H1 (cell line): ENCODE results near the gene EMX2. TPM values are rescaled to one million over a fixed set of nuclear protein-coding genes. Genes with fewer than 3 reads are reported as not detected.

ENCODE experiments used
- CTCF ChIA-PET: fragments of 300-600 bp; sonication (Branson Sonifier 250); formaldehyde crosslinking; loops from one replicate; lab custom pipeline; 2021; ENCODE audit not compliant: partially characterized antibody; lab: Charles Lee
- POLR2A ChIA-PET: fragments of 300-600 bp; sonication (Branson Sonifier 250); formaldehyde crosslinking; loops from one replicate; lab custom pipeline; 2021; ENCODE audit warnings: inconsistent platforms; ENCODE audit not compliant: partially characterized antibody; lab: Charles Lee
- DNase-seq, 2 experiments: peaks; one replicate each; pipeline versions ENCODE4 v3.0.0 to v3.0.0-alpha.2; 2010 to 2022; ENCODE audit warnings: low spot score in 2 of 2, low read depth in 1 of 2, mixed read lengths in 1 of 2
- FAIRE-seq: peaks from 2 replicates; lab custom pipeline; 2011; peaks lifted over from hg19 to GRCh38; lab: Jason Lieb, UNC
- H2AFZ ChIP-seq: 2 replicates; pipeline ENCODE4 v1.8.1; 2012; ENCODE audit warnings: low read length, inconsistent platforms
- H2AK5ac ChIP-seq: 2 replicates; pipeline ENCODE4 v1.6.1; 2013; ENCODE audit warnings: low read depth, low read length
- H2BK120ac ChIP-seq: replicated peaks from 2 replicates; pipeline ENCODE3; 2013; ENCODE audit warnings: low read depth, low read length, inconsistent platforms
- H2BK12ac ChIP-seq: 2 replicates; pipeline ENCODE4 v1.6.1; 2013; ENCODE audit warnings: low read depth, low read length
- H2BK15ac ChIP-seq: 2 replicates; pipeline ENCODE4 v1.6.1; 2013; ENCODE audit warnings: low read length
- H2BK20ac ChIP-seq: 2 replicates; pipeline ENCODE4 v1.6.1; 2013; ENCODE audit warnings: low read length
- H2BK5ac ChIP-seq: 2 replicates; pipeline ENCODE4 v1.6.1; 2013; ENCODE audit warnings: low read depth, low read length
- H3K14ac ChIP-seq: 2 replicates; pipeline ENCODE4 v1.6.1; 2013; ENCODE audit warnings: inconsistent platforms; ENCODE audit not compliant: insufficient read length
- H3K18ac ChIP-seq: 2 replicates; pipeline ENCODE4 v1.6.1; 2013; ENCODE audit warnings: low read length; ENCODE audit errors: extremely low read depth
- H3K23ac ChIP-seq: 2 replicates; pipeline ENCODE4 v1.6.1; 2013; ENCODE audit warnings: inconsistent platforms; ENCODE audit not compliant: insufficient read length
- H3K23me2 ChIP-seq: 2 replicates; pipeline ENCODE4 v1.6.1; 2013; ENCODE audit warnings: low read depth, low read length
- H3K27ac ChIP-seq: 2 replicates; pipeline ENCODE4 v1.6.1; 2011; ENCODE audit warnings: low read depth, low read length, inconsistent platforms
- H3K27me3 ChIP-seq, 4 experiments: replicated peaks in 1 of 4; 1 replicate in 1 of 4; 2 replicates in 3 of 4; pipeline versions ENCODE4 v1.6.1 to v1.8.1; 2011 to 2013; ENCODE audit warnings: low read length in 3 of 4, mild to moderate bottlenecking in 3 of 4, inconsistent platforms in 2 of 4, mixed read lengths in 2 of 4, moderate library complexity in 1 of 4; ENCODE audit not compliant: control insufficient read depth in 3 of 4, insufficient read depth in 3 of 4; ENCODE audit errors: extremely low read depth in 1 of 4
- H3K36me3 ChIP-seq, 4 experiments: 2 replicates each; pipeline versions ENCODE4 v1.6.1 to v1.8.1; 2011 to 2013; ENCODE audit warnings: mild to moderate bottlenecking in 4 of 4, low read length in 3 of 4, moderate library complexity in 2 of 4, control low read depth in 1 of 4, inconsistent platforms in 1 of 4; ENCODE audit not compliant: insufficient read depth in 4 of 4, control insufficient read depth in 2 of 4
- H3K4ac ChIP-seq: replicated peaks from 2 replicates; pipeline ENCODE3; 2013; ENCODE audit warnings: low read length, low read depth, mixed read lengths, inconsistent platforms; ENCODE audit not compliant: insufficient read length
- H3K4me1 ChIP-seq, 4 experiments: replicated peaks in 1 of 4; 1 replicate in 1 of 4; 2 replicates in 3 of 4; pipeline versions ENCODE4 v1.6.1 to v1.8.1; 2011 to 2013; ENCODE audit warnings: low read length in 3 of 4, inconsistent platforms in 2 of 4, mixed read lengths in 1 of 4; ENCODE audit not compliant: insufficient read depth in 4 of 4, control insufficient read depth in 3 of 4
- H3K4me2 ChIP-seq, 2 experiments: 2 replicates each; pipeline versions ENCODE4 v1.6.1 to v1.8.1; 2011 to 2013; ENCODE audit warnings: low read depth in 2 of 2, low read length in 2 of 2, control low read depth in 1 of 2, inconsistent platforms in 1 of 2, mild to moderate bottlenecking in 1 of 2; ENCODE audit not compliant: insufficient read depth in 1 of 2
- H3K4me3 ChIP-seq, 4 experiments: fragments of 200-600, 300-600 bp in 1 of 4; sonication (generic), shearing (Covaris generic), sonication (Bioruptor Twin) in 1 of 4; 2 replicates each; pipeline versions ENCODE4 v1.5.1 to v1.8.1; 2011 to 2016; ENCODE audit warnings: low read length in 4 of 4, low read depth in 3 of 4, control low read depth in 2 of 4, inconsistent platforms in 2 of 4, mild to moderate bottlenecking in 2 of 4, mixed read lengths in 1 of 4, moderate library complexity in 1 of 4; ENCODE audit not compliant: insufficient read depth in 2 of 4; ENCODE audit errors: extremely low read depth in 1 of 4
- H3K56ac ChIP-seq: replicated peaks from 2 replicates; pipeline ENCODE3; 2013; ENCODE audit warnings: low read depth, mild to moderate bottlenecking, mixed read lengths, low read length, inconsistent platforms; ENCODE audit not compliant: insufficient read length
- H3K79me1 ChIP-seq: 2 replicates; pipeline ENCODE4 v1.6.1; 2013; ENCODE audit warnings: low read depth, low read length, control low read depth
- H3K79me2 ChIP-seq, 2 experiments: 2 replicates each; pipeline versions ENCODE4 v1.6.1 to v1.8.1; 2012 to 2013; ENCODE audit warnings: low read length in 2 of 2, mild to moderate bottlenecking in 2 of 2, inconsistent platforms in 1 of 2; ENCODE audit not compliant: insufficient read depth in 2 of 2, control insufficient read depth in 1 of 2
- H3K9ac ChIP-seq, 4 experiments: replicated peaks in 1 of 4; 1 replicate in 1 of 4; 2 replicates in 3 of 4; pipeline versions ENCODE4 v1.6.1 to v1.8.1; 2011 to 2013; ENCODE audit warnings: low read depth in 3 of 4, low read length in 3 of 4, control low read depth in 2 of 4, mild to moderate bottlenecking in 2 of 4, moderate library complexity in 2 of 4, inconsistent platforms in 1 of 4; ENCODE audit errors: extremely low read depth in 1 of 4
- H3K9me3 ChIP-seq, 2 experiments: 2 replicates each; pipeline versions ENCODE4 v1.6.1 to v1.8.1; 2012 to 2013; ENCODE audit warnings: mild to moderate bottlenecking in 2 of 2, moderate library complexity in 2 of 2, control low read depth in 1 of 2, inconsistent platforms in 1 of 2, low read depth in 1 of 2, low read length in 1 of 2, mixed read lengths in 1 of 2; ENCODE audit not compliant: insufficient read depth in 2 of 2
- H4K20me1 ChIP-seq, 2 experiments: replicated peaks in 1 of 2; 2 replicates each; pipeline versions ENCODE3 to v1.8.1; 2011 to 2013; ENCODE audit warnings: inconsistent platforms in 2 of 2, low read length in 2 of 2, mild to moderate bottlenecking in 1 of 2; ENCODE audit not compliant: insufficient read depth in 2 of 2, control insufficient read depth in 1 of 2
- H4K5ac ChIP-seq: 2 replicates; pipeline ENCODE4 v1.6.1; 2013; ENCODE audit warnings: low read length, low read depth, mixed read lengths, inconsistent platforms; ENCODE audit not compliant: insufficient read length
- H4K8ac ChIP-seq: 2 replicates; pipeline ENCODE4 v1.8.0; 2013; ENCODE audit warnings: mild to moderate bottlenecking, moderate library complexity, low read length, inconsistent platforms; ENCODE audit not compliant: insufficient read depth; ENCODE audit errors: extremely low read depth
- H4K91ac ChIP-seq: replicated peaks from 2 replicates; pipeline ENCODE3; 2013; ENCODE audit warnings: low read length, mixed read lengths, inconsistent platforms; ENCODE audit not compliant: insufficient read length
- PHF8 ChIP-seq: fragments of 200-600 bp; sonication (generic); conservative IDR thresholded peaks from 2 replicates; pipeline ENCODE4 v1.7.1; 2012; ENCODE audit warnings: low read depth, mild to moderate bottlenecking, inconsistent platforms, low read length, moderate library complexity
- TEAD4 ChIP-seq: IDR thresholded peaks from 2 replicates; pipeline ENCODE4 v1.6.1; 2012; ENCODE audit warnings: low read depth, low read length, inconsistent platforms, mixed read lengths
- WGBS, 2 experiments: shearing (Covaris generic) in 1 of 2; methylation state at CpG; one replicate each; pipeline versions ENCODE4 v1.1.6 to v1.1.7; 2013 to 2015; ENCODE audit warnings: low lambda C conversion rate in 2 of 2, mixed read lengths in 2 of 2, inconsistent platforms in 1 of 2, low coverage in 1 of 2, missing lambda C conversion rate in 1 of 2; ENCODE audit not compliant: insufficient replicate concordance in 2 of 2, insufficient coverage in 1 of 2, insufficient read length in 1 of 2; ENCODE audit errors: extremely low coverage in 1 of 2, missing lambda C conversion rate in 1 of 2; 5-methylcytosine and 5-hydroxymethylcytosine counted together
- polyA plus RNA-seq, 7 experiments: library from polyadenylated mRNA; depleted of rRNA in 3 of 7; stranded (reverse) in 5 of 7; unstranded in 2 of 7; fragments of >200 nt in 5 of 7; fragments of 200-250 nt in 2 of 7; gene quantifications; 1 replicate in 5 of 7; 2 replicates in 1 of 7; 4 replicates in 1 of 7; pipeline versions ENCODE4 v1.2.1 to v1.2.3, GENCODE V29; 2011 to 2013; ENCODE audit warnings: missing spikeins in 2 of 7, mixed read lengths in 2 of 7
- total RNA-seq: library from RNA; stranded (reverse); fragmentation: NEBNext Ultra II Directional; extraction: Animal tissue kit (Norgen Biotek cat#: 25700); gene quantifications from 2 replicates; pipeline ENCODE4 v1.2.1, GENCODE V29; 2021

EMX2 gene
- total and polyA plus RNA-seq, 2 of the 8 experiments (the other 6 are each of a cell fraction or from before 2014, with no cell fraction given): not detected

DNA sequence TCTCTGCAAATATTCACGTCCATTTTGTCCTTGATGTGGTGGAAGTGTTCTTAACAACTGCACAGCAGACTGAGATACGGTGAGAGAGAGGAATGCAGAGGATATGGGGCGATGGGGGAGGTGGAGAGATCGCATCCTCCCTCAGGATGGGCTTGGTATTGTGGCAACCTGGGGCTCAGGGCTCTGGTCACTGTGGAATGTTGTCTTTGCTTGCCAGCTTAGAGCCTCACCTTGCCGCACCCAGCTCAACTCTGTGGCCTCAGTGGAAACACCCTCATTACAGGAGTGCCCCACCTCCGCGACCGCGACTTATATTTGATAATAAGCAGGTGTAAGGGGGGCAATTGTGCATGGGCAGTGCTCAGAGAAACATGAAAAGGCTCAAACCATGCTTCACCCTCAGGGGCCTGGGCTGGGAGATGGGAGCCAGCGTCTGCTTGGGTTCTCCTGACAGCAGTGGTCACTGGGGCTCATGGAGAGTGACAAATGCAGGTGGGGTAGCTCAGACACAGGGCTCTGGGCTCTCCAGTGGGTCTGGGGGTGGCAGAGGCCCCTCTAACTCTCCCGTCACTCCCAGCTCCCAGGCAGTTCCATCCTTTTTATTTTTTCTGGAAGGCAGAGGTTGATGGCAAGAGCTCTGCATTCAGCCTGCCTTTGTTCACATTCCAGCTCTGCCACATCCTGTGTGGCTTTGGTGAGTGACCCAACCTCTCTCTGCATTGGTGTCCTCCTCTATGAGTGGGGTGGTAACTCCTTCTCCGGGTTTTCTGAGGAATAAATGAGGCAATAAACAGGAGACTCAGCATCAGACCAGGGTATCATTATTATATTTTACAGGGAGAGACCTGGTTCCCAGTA lies 43.1 kb upstream of the EMX2 start:
- no peak overlapping the region for H3K56ac ChIP-seq
- no peak overlapping the region for H3K9ac ChIP-seq
- no peak overlapping the region for H3K4ac ChIP-seq
- H3K18ac ChIP-seq: no peak overlapping the region
- no peak overlapping the region for H2BK5ac ChIP-seq
- no peak overlapping the region for H3K27ac ChIP-seq
- peaks cover 4% of the 10 kb centered on the region; the same call in 1 of the 2 replicates for H3K23me2 ChIP-seq
- H4K20me1 ChIP-seq: no peaks in the 10 kb centered on the region
- ChIA-PET POLR2A (interaction anchor here (1.0 kb wide), 1 partner anchor 9 kb away, joined by 3 read pairs; no protein-coding TSS in a partner anchor), CTCF (interaction anchor here (0.6 to 10.9 kb wide), 7 partner anchors 9 to 976 kb away, joined by 3 to 84 read pairs (median 5); partner anchors contain the start of gene EMX2)
- no peaks in the 10 kb centered on the region for H3K79me1 ChIP-seq
- no peak overlapping the region for H2BK15ac ChIP-seq
- FAIRE-seq (peak; percentile 24), DNase-seq (no peak)
- TF ChIP-seq PHF8: no peak
- TF ChIP-seq TEAD4: 0 out of 2 replicates have a peak, but pooled peaks have one; percentile 25
- H3K14ac ChIP-seq: no peak overlapping the region
- H3K79me2 ChIP-seq: no peaks in the 10 kb centered on the region
- no peak overlapping the region for H3K4me3 ChIP-seq
- peaks cover 0 to 6% (median under 1%) of the 10 kb centered on the region in 4 experiments; a peak in 2 of 7 replicates for H3K27me3 ChIP-seq
- H4K91ac ChIP-seq: no peak overlapping the region
- no peak overlapping the region for H2BK120ac ChIP-seq
- no peak overlapping the region for H4K5ac ChIP-seq
- no peak overlapping the region for H2BK20ac ChIP-seq
- no peaks in the 10 kb centered on the region for H3K36me3 ChIP-seq
- no peak overlapping the region for H3K23ac ChIP-seq
- no peak overlapping the region for H2AK5ac ChIP-seq
- H3K4me2 ChIP-seq: no peak overlapping the region
- 79% methylated on average over 12 of the region's 12 CpGs; no CpG with 5 or more reads in 1 of the 2 experiments for WGBS, 2 experiments
- no peak overlapping the region for H2BK12ac ChIP-seq
- no peak overlapping the region for H4K8ac ChIP-seq
- no peaks in the 10 kb centered on the region for H3K9me3 ChIP-seq
- H2AFZ ChIP-seq: no peak overlapping the region
- H3K4me1 ChIP-seq: peaks cover 0 to 3% (median 1%) of the 10 kb centered on the region in 4 experiments; a peak in 2 of 7 replicates
